Measurements from ENCODE around the gene EEF1AKMT3.
A peak's percentile ranks its signal among the peaks of the same experiment; 100 is the strongest.

EEF1AKMT3 gene

DNA sequence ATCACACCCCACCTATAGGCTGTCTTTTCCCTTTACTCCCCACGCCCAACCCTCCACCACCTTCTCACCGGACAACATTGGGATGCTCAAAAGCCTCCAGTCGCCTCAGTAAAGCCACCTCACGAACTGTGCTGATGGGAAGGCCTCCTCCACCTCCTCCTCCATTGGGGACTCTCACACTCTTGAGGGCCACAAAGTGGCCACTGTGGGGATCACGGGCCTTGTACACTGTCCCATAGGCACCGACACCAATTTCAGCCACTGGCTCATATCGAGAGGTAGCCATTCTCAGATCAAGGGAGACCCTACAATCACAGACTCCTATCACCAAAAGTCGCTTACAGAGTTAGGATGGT, 21.0 kb upstream of the EEF1AKMT3 start:
- no peak for DNase-seq (ENCODE audit: low read depth)

- peak; percentile 97 for DNase-seq (ENCODE audit: low read depth)
These were observed 20.4 kb upstream of the EEF1AKMT3 start, which contains the start of gene CDK4 for GRCh38 chr12:57751788-57752667. Gene CDK4, minus strand, starts transcription at chr12:57752310. Its CDS starts 593 bp downstream, at chr12:57751717.

GRCh38 chr12:57752668-57753000, 19.8 kb upstream of the EEF1AKMT3 start:
- DNase-seq (ENCODE audit: low read depth) = no peak

DNA sequence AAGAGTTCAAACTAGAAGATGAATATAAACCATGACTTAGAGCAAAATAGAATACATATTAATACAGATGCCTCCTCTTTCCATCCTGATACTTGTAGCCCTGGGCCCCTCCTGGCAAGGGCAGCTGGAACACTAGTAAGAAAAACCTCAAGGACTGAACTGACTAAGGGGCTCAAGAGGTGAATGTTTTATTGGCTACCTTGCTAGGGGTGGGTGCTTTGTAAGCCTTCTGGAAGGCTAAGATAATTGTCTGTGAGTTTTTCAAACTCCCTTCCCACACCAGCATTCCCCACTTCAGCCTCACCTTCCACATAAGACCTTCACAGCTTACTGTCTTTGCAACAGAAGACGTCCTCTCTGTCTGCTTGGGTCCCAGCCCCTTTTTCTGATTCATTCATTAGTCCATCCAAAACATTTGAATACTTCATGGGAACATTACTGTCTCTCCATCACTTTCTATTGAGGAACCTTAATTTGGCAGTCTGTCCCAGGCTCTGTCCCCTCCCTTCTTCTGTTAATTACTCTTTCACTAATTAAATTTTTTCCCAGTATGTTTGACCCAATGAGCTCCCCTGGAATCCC, 18.6 kb upstream of the EEF1AKMT3 start:
- DNase-seq (ENCODE audit: low read depth) = no peak

- DNase-seq (ENCODE audit: low read depth) = peak; percentile 76
These were observed 17.8 kb upstream of the EEF1AKMT3 start, which contains the start of gene MARCHF9 for GRCh38 chr12:57754411-57755193. Gene MARCHF9, plus strand, starts transcription at chr12:57755103. Its CDS starts 426 bp downstream, at chr12:57755529.

- no peak for DNase-seq (ENCODE audit: low read depth)
These were observed 17.3 kb upstream of the EEF1AKMT3 start for GRCh38 chr12:57755194-57755453.

DNA sequence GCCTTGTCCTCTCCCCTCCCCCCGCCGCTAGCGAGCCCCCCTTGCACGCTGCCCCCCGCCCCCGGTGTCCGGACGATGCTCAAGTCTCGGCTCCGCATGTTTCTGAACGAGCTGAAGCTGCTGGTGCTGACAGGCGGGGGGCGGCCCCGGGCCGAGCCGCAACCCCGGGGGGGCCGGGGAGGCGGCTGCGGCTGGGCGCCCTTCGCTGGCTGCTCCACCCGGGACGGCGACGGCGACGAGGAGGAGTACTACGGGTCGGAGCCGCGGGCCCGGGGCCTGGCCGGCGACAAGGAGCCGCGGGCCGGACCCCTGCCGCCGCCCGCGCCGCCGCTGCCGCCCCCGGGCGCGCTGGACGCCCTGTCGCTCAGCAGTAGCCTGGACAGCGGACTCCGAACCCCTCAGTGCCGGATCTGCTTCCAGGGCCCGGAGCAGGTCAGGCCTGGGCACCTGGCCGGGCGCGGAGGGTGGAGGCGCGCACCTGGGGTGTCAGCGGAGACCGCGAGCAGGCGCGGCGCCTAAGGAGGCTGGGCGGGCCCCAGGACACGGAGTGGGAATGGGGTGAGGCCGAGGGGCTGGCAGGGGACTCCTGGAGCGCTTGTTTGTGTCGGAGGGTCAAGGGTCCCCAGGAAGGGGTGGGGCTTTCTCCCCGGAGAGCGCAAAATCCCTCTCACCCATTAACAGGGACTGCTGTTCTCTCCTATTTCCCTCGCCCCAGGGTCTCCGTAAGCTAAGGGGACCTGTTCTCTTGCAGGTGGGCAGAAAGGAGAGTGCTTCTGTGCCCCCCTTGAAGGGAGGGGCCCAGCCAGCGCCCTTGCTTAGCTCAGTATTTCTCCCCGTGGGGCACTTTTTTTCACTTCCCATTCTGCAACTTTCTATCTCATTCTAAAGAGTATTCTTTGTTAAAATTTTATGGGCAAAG, 16.7 kb upstream of the EEF1AKMT3 start:
- no peak for DNase-seq (ENCODE audit: low read depth)

GRCh38 chr12:57756406-57757341, 15.7 kb upstream of the EEF1AKMT3 start:
- peak; percentile 59 for DNase-seq (ENCODE audit: low read depth)

DNA sequence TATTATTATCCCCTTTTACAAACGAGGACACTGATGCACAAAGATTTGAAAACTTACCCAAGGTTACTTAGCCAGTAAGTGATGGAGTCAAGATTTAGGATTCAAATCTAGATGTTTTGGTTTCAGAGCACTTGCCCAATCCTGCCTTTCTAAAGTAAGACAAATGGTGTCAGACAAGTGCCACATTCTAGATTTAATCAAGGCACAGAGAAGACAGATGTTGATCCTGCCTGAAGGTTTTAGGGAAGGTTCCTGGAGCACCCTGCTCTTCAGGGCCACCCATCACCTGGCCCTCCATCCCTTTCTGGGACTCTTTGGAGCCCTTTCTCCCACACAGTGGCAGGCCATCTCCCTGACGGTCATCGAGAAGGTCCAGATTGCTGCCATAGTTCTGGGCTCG, 14.6 kb upstream of the EEF1AKMT3 start:
- DNase-seq (ENCODE audit: low read depth) = no peak

- no peak for DNase-seq (ENCODE audit: low read depth)
These were observed 13.7 kb upstream of the EEF1AKMT3 start for GRCh38 chr12:57758552-57759359.

DNA sequence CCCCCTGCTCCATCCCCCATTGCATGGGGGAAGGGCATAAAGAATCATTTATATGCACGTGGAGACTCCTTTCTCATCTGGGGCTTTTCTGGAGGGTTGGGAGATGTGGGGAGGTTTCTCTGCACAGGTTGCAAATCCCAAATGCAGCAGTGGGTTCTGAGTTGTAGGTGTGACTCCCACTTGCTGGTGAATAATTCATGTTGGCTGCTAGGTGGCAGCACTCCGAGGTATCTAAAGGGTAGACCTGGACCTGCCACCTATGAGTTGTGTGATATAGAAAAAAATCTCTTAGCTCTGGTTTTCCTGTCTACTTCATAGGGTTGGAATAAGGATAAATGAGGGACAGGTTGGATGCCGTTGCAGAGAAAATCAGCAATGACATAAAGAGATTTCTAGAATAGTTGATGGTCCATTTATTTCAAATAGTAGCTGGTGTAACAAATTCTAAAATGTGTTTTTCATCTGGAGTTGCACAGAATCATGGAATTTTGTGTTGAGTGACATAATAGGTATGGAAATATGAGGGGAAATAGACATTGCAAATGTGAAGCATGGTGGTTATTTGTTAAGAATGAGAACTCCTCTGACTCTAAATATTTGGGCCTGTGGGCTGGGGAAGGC, 12.9 kb upstream of the EEF1AKMT3 start:
- no peak for DNase-seq (ENCODE audit: low read depth)

DNA sequence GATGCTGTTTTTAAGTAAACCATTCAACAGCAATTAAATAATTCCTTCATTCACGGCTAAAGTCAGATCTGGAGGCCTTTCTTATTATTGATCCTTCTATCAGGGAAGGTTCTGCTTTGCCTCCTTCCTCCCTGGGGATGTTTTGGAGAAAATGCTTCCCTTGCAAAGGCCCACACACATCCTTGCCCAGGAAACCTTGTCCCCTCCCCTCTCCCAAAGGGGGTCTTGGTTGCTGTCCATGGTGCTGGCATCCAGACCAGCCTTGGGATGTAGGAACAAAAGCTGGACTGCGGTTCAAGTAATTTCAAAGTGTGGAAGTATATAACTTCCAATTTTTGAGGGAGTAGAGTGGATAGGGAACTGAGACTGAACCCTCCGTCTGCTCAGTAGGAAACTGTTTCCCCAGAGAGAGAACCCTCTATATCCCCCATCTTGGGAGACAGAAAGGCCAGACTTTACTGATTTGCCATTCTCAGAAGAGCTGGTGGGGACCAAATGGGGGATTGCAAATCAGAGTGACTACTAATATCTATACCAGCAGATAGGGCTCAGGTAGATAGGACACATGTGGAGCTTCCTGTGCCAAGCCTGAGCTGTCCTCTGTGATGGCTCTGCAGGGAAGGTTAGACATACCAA, 11.9 kb upstream of the EEF1AKMT3 start:
- DNase-seq (ENCODE audit: low read depth) = no peak

DNA sequence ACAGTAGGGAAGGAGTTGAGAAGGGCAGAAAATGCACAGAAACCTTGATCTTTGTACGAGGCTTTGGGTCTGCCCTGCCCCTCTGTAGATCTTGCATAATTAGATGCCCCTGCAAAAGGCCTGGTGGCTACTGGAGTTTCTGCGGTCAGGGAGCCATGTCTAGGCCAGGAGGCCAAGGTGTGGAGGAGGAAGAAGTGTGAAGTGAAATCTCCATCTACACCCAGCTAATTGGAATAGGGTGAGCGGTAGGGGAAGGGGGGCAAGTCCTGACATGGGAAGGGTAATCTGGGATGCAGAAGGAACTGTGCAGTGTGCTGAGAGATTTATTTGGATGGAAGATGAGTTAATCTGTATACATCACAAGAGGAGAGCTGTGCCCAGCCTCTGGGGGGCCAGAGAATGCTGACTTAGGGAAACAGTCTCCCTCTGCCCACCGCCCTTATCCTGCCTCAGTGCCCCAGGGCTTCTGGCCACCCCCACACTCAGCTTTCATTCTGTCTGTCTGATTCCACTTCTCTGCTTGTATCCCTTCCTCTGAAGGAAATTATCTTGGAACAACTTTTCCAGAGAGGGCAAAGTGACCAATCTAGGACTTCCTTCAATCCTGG, 10.9 kb upstream of the EEF1AKMT3 start:
- no peak for DNase-seq (ENCODE audit: low read depth)

GRCh38 chr12:57762463-57762862, 10.0 kb upstream of the EEF1AKMT3 start:
- DNase-seq (ENCODE audit: low read depth) = no peak

- DNase-seq (ENCODE audit: low read depth) = no peak
These were observed 8.3 kb upstream of the EEF1AKMT3 start for GRCh38 chr12:57763881-57764661.

GRCh38 chr12:57764662-57765002, 7.8 kb upstream of the EEF1AKMT3 start:
- no peak for DNase-seq (ENCODE audit: low read depth)

- DNase-seq (ENCODE audit: low read depth) = peak; percentile 48
These were observed 7.3 kb upstream of the EEF1AKMT3 start for GRCh38 chr12:57765003-57765697.
